MCF 10A (cell line): ENCODE data around the gene ZPLD1. TPM values are rescaled to one million over a fixed set of nuclear protein-coding genes. Genes with fewer than 3 reads are reported as not detected.

Source experiments
- BruUV-seq: library from RNA; stranded (reverse); fragments of 400-500 nt; replicated peaks from 2 replicates; lab custom pipeline; 2021; lab: Mats Ljungman, UMichigan
- CTCF ChIA-PET: fragments of 300-600 bp; sonication (Branson Sonifier 250); formaldehyde crosslinking; extraction: SDS; loops from one replicate; lab custom pipeline; 2021; ENCODE audit warnings: antibody characterized with exemption, inconsistent platforms; lab: Yijun Ruan, JAX
- POLR2A ChIA-PET: fragments of 300-600, 350-650 bp; sonication (Branson Sonifier 250); formaldehyde crosslinking; extraction: SDS; loops from one replicate; lab custom pipeline; 2020; ENCODE audit warnings: antibody characterized with exemption, inconsistent platforms; lab: Yijun Ruan, JAX
- DNase-seq: peaks from one replicate; pipeline ENCODE4 v3.0.0-alpha.2; 2018; ENCODE audit not compliant: unreplicated experiment
- H3K27ac Mint-ChIP-seq: one replicate; pipeline ENCODE4 v1.8.0; 2022; ENCODE audit warnings: mild to moderate bottlenecking, low read depth, mixed read lengths; ENCODE audit not compliant: unreplicated experiment
- H3K27me3 Mint-ChIP-seq: one replicate; pipeline ENCODE4 v1.8.0; 2022; ENCODE audit warnings: mixed read lengths; ENCODE audit not compliant: insufficient read depth, unreplicated experiment
- H3K36me3 Mint-ChIP-seq: one replicate; pipeline ENCODE4 v1.8.0; 2022; ENCODE audit warnings: mild to moderate bottlenecking, moderate library complexity, mixed read lengths; ENCODE audit not compliant: insufficient read depth, unreplicated experiment
- H3K4me1 Mint-ChIP-seq: one replicate; pipeline ENCODE4 v1.8.0; 2022; ENCODE audit warnings: mixed read lengths; ENCODE audit not compliant: insufficient read depth, unreplicated experiment
- H3K4me3 Mint-ChIP-seq: one replicate; pipeline ENCODE4 v1.8.0; 2022; ENCODE audit warnings: mild to moderate bottlenecking, moderate library complexity, mixed read lengths; ENCODE audit not compliant: unreplicated experiment
- H3K9me3 Mint-ChIP-seq: one replicate; pipeline ENCODE4 v1.8.0; 2022; ENCODE audit warnings: mixed read lengths; ENCODE audit not compliant: unreplicated experiment
- intact Hi-C: fragments of 100-400 bp; cut with micrococcal nuclease; formaldehyde crosslinking; loops from 2 replicates; pipeline ENCODE4 v1.14.1; 2022
- total RNA-seq: library from RNA; stranded (reverse); gene quantifications from 2 replicates; pipeline ENCODE4 v1.2.3, GENCODE V29; 2022
- TF ChIP-seq, protein P1 (sequence below): fragments of 200-600 bp; IDR thresholded peaks from one replicate; pipeline ENCODE4 v1.8.0; 2022; ENCODE audit warnings: antibody characterized with exemption, mild to moderate bottlenecking; ENCODE audit not compliant: unreplicated experiment

Gene ZPLD1
- total RNA-seq, 1 experiment from 2014 or later = 0.12 TPM

DNA sequence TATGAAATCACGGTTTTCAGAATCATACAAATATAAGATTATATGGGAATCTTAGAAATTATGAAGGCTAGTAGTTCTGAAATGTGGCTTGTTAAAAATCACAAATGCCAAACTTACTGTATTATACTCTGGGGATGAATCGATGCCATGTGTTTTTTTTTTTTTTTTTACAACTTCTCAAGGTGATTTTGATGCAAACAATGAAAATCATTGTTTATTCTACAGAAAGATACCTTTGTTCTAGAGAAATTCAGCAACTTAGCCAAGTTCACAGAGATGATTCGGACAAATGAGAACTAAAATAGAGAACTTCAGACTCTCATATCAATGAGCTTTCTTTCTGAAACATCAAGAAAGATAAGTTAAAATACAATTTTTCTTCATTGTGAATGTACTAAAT, 92.0 kb downstream of the ZPLD1 start:
- no peak overlapping the region for H3K4me3 Mint-ChIP-seq
- no TSS peak for BruUV-seq
- CTCF ChIA-PET = interaction anchor here (0.7 to 19.7 kb wide), 4 partner anchors 10 to 724 kb away, joined by 3 to 672 read pairs (median 8); no protein-coding TSS in a partner anchor
- H3K27me3 Mint-ChIP-seq = no peaks in the 10 kb centered on the region
- H3K27ac Mint-ChIP-seq = no peak overlapping the region
- TF ChIP-seq, protein P1, sequence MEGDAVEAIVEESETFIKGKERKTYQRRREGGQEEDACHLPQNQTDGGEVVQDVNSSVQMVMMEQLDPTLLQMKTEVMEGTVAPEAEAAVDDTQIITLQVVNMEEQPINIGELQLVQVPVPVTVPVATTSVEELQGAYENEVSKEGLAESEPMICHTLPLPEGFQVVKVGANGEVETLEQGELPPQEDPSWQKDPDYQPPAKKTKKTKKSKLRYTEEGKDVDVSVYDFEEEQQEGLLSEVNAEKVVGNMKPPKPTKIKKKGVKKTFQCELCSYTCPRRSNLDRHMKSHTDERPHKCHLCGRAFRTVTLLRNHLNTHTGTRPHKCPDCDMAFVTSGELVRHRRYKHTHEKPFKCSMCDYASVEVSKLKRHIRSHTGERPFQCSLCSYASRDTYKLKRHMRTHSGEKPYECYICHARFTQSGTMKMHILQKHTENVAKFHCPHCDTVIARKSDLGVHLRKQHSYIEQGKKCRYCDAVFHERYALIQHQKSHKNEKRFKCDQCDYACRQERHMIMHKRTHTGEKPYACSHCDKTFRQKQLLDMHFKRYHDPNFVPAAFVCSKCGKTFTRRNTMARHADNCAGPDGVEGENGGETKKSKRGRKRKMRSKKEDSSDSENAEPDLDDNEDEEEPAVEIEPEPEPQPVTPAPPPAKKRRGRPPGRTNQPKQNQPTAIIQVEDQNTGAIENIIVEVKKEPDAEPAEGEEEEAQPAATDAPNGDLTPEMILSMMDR = no peak
- peaks cover 9% of the 10 kb centered on the region for H3K4me1 Mint-ChIP-seq
- no peak for DNase-seq
- POLR2A ChIA-PET = interaction anchor here (1.1 kb wide), 1 partner anchor 14 kb away, joined by 3 read pairs; no protein-coding TSS in a partner anchor
- intact Hi-C loops = no loop called here
- H3K9me3 Mint-ChIP-seq = no peaks in the 10 kb centered on the region
- no peaks in the 10 kb centered on the region for H3K36me3 Mint-ChIP-seq

DNA sequence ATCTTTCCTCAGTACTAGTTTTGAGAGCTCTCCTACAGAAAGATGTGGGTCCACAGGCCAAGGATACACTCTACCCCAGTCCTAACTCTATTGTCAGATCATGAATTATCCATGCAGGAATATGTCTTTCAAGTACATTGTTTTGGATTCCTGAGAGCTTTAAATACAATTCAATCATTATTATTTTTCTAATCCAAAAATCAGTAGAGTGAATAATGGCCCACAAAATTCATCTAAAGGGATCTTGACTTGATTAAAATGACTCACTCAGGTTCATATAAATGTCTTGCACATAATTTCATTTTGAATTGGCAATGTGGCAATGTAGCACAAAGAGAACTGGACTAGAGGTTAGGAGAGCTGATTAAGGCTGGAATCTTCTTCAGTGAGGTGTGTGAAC, 93.9 kb downstream of the ZPLD1 start:
- Mint-ChIP-seq H3K27ac (no peak overlapping the region), H3K27me3 (no peaks in the 10 kb centered on the region), H3K4me1 (peaks cover 13% of the 10 kb centered on the region), H3K4me3 (no peak overlapping the region), H3K36me3 (no peaks in the 10 kb centered on the region), H3K9me3 (no peaks in the 10 kb centered on the region)
- POLR2A ChIA-PET = interaction anchor here (1.5 kb wide), 1 partner anchor 300 kb away, joined by 7 read pairs; no protein-coding TSS in a partner anchor
- intact Hi-C loops = loop anchor here (1.0 kb wide), 2 partner anchors 293 to 299 kb away; no protein-coding TSS in a partner anchor
- TF ChIP-seq, protein P1 = no peak
- CTCF ChIA-PET = interaction anchor here (0.6 to 19.7 kb wide), 16 partner anchors 8 to 726 kb away, joined by 3 to 672 read pairs (median 5); no protein-coding TSS in a partner anchor
- no TSS peak for BruUV-seq
- DNase-seq = no peak
